Measurements from ENCODE around the gene GCSAML.

DNA sequence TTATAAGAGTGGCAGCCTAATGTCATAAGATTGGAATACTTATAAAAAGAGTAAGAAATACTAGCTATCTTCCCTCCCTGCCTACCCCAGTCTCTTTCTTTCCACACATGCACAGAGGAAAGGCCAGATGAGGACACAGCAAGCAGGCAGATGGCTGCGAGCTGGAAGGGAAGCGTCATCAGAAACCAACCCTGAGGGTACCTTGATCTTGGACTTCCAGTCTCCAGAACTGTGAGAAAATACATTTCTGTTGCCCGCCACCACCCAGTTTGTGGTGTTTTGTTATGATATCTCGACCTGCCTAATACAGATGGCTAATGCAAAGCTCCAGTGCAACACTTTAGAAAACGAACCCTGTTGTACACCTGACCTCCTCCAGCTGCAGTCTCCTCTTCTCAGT lies 10.4 kb upstream of the GCSAML start:
- TF ChIP-seq GABPA (IDR thresholded peaks at IDR 0.05; ENCODE audit: low read depth) (no peak), POLR2AphosphoS5 (IDR thresholded peaks at IDR 0.05; ENCODE audit: low read depth) (no peak)
- TF ChIP-seq, protein P1, sequence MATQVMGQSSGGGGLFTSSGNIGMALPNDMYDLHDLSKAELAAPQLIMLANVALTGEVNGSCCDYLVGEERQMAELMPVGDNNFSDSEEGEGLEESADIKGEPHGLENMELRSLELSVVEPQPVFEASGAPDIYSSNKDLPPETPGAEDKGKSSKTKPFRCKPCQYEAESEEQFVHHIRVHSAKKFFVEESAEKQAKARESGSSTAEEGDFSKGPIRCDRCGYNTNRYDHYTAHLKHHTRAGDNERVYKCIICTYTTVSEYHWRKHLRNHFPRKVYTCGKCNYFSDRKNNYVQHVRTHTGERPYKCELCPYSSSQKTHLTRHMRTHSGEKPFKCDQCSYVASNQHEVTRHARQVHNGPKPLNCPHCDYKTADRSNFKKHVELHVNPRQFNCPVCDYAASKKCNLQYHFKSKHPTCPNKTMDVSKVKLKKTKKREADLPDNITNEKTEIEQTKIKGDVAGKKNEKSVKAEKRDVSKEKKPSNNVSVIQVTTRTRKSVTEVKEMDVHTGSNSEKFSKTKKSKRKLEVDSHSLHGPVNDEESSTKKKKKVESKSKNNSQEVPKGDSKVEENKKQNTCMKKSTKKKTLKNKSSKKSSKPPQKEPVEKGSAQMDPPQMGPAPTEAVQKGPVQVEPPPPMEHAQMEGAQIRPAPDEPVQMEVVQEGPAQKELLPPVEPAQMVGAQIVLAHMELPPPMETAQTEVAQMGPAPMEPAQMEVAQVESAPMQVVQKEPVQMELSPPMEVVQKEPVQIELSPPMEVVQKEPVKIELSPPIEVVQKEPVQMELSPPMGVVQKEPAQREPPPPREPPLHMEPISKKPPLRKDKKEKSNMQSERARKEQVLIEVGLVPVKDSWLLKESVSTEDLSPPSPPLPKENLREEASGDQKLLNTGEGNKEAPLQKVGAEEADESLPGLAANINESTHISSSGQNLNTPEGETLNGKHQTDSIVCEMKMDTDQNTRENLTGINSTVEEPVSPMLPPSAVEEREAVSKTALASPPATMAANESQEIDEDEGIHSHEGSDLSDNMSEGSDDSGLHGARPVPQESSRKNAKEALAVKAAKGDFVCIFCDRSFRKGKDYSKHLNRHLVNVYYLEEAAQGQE (IDR thresholded peaks at IDR 0.05; ENCODE audit: insufficient replicate concordance, low read depth), result no peak
- TF ChIP-seq, protein P2, sequence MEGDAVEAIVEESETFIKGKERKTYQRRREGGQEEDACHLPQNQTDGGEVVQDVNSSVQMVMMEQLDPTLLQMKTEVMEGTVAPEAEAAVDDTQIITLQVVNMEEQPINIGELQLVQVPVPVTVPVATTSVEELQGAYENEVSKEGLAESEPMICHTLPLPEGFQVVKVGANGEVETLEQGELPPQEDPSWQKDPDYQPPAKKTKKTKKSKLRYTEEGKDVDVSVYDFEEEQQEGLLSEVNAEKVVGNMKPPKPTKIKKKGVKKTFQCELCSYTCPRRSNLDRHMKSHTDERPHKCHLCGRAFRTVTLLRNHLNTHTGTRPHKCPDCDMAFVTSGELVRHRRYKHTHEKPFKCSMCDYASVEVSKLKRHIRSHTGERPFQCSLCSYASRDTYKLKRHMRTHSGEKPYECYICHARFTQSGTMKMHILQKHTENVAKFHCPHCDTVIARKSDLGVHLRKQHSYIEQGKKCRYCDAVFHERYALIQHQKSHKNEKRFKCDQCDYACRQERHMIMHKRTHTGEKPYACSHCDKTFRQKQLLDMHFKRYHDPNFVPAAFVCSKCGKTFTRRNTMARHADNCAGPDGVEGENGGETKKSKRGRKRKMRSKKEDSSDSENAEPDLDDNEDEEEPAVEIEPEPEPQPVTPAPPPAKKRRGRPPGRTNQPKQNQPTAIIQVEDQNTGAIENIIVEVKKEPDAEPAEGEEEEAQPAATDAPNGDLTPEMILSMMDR (IDR thresholded peaks at IDR 0.05; ENCODE audit: insufficient read depth, low read length), result no peak

Data from HL-60 (cell line).